ENCODE data around the gene EFHB. TPM values are rescaled to one million over a fixed set of nuclear protein-coding genes. Genes with fewer than 3 reads are reported as not detected.

EFHB gene
- total RNA-seq, 4 donors from 2014 or later: not detected

- H3K9me3 ChIP-seq: no peaks in the 10 kb centered on the region
- no peaks in the 10 kb centered on the region for H3K4me1 ChIP-seq
- H3K27ac ChIP-seq: no peak overlapping the region
- in situ Hi-C loops (cut with MboI; ENCODE audit: low sequenced_read_pairs in 4 of 4): no loop called here
- no peak for DNase-seq
- TF ChIP-seq, protein P1, sequence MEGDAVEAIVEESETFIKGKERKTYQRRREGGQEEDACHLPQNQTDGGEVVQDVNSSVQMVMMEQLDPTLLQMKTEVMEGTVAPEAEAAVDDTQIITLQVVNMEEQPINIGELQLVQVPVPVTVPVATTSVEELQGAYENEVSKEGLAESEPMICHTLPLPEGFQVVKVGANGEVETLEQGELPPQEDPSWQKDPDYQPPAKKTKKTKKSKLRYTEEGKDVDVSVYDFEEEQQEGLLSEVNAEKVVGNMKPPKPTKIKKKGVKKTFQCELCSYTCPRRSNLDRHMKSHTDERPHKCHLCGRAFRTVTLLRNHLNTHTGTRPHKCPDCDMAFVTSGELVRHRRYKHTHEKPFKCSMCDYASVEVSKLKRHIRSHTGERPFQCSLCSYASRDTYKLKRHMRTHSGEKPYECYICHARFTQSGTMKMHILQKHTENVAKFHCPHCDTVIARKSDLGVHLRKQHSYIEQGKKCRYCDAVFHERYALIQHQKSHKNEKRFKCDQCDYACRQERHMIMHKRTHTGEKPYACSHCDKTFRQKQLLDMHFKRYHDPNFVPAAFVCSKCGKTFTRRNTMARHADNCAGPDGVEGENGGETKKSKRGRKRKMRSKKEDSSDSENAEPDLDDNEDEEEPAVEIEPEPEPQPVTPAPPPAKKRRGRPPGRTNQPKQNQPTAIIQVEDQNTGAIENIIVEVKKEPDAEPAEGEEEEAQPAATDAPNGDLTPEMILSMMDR (IDR thresholded peaks at IDR 0.05 in 4 of 5, conservative IDR thresholded peaks at IDR 0.05 in 1 of 5): no peak
- no peak for TF ChIP-seq POLR2A (IDR thresholded peaks at IDR 0.05)
- no peak overlapping the region for H3K4me3 ChIP-seq
- no peaks in the 10 kb centered on the region for H3K27me3 ChIP-seq
- no peak for ATAC-seq
- intact Hi-C loops (cut with DNase I; ENCODE audit: low total_unique reads): no loop called here
- H3K36me3 ChIP-seq: no peaks in the 10 kb centered on the region
Measured at GRCh38 chr3:19920401-19921080, 13.5 kb downstream of the EFHB start.

GRCh38 chr3:19917167-19917566, 16.9 kb downstream of the EFHB start:
- in situ Hi-C loops (cut with MboI; ENCODE audit: low sequenced_read_pairs in 4 of 4): no loop called here
- H3K4me3 ChIP-seq: no peak overlapping the region
- H3K4me1 ChIP-seq: no peaks in the 10 kb centered on the region
- H3K9me3 ChIP-seq: no peaks in the 10 kb centered on the region
- no peak overlapping the region for H3K27ac ChIP-seq
- intact Hi-C loops (cut with DNase I; ENCODE audit: low total_unique reads): no loop called here
- TF ChIP-seq POLR2A (IDR thresholded peaks at IDR 0.05): no peak
- TF ChIP-seq, protein P1 (IDR thresholded peaks at IDR 0.05 in 4 of 5, conservative IDR thresholded peaks at IDR 0.05 in 1 of 5): no peak
- H3K27me3 ChIP-seq: no peaks in the 10 kb centered on the region
- ATAC-seq (no peak), DNase-seq (no peak)
- no peaks in the 10 kb centered on the region for H3K36me3 ChIP-seq

DNA sequence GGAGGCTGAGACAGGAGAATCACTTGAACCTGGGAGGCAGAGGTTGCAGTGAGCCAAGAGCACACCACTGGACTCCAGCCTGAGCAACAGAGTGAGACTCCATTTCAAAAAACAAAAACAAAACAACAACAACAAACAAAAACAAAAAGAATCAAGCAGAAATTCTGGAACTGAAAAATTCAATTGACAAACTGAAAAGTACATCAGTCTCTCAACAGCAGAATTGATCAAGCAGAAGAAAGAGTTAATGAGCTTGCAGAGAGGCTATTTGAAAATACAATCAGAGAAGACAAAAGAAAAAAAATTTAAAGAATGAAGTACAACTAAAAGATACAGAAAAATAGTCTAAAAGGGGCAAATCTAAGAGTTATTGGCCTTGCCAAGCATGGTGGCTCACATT, 22.6 kb downstream of the EFHB start:
- H3K27me3 ChIP-seq: no peaks in the 10 kb centered on the region
- no peaks in the 10 kb centered on the region for H3K4me1 ChIP-seq
- H3K36me3 ChIP-seq: no peaks in the 10 kb centered on the region
- no peak for TF ChIP-seq POLR2A (IDR thresholded peaks at IDR 0.05)
- TF ChIP-seq, protein P1 (IDR thresholded peaks at IDR 0.05 in 4 of 5, conservative IDR thresholded peaks at IDR 0.05 in 1 of 5): no peak
- H3K9me3 ChIP-seq: no peaks in the 10 kb centered on the region
- ATAC-seq (no peak), DNase-seq (no peak)
- H3K4me3 ChIP-seq: no peak overlapping the region
- in situ Hi-C loops (cut with MboI; ENCODE audit: low sequenced_read_pairs in 4 of 4): no loop called here
- intact Hi-C loops (cut with DNase I; ENCODE audit: low total_unique reads): no loop called here
- no peak overlapping the region for H3K27ac ChIP-seq

DNA sequence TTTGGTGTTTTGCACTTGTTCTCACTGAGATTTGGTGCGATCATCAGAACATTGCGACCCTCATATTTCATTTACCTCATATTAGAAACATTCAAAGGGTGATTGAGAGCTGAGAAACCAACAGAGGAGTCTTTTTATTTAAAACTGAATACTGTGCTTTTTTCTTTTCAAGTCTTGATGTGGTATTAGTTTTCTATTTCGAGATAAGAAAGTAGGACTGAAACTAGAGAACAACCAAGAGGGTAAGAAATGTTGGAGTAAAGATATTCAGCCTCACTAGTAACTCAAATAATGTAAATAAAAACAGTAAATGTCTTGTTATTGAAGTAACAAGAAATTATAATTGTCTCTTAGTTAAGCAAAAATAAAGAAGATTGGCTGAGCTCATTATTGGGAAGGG, 26.5 kb downstream of the EFHB start:
- intact Hi-C loops (cut with DNase I; ENCODE audit: low total_unique reads) (no loop called here), in situ Hi-C loops (cut with MboI; ENCODE audit: low sequenced_read_pairs in 4 of 4) (no loop called here)
- ATAC-seq (no peak), DNase-seq (no peak)
- H3K27me3 ChIP-seq: no peaks in the 10 kb centered on the region
- no peaks in the 10 kb centered on the region for H3K36me3 ChIP-seq
- no peak overlapping the region for H3K27ac ChIP-seq
- no peak overlapping the region for H3K4me3 ChIP-seq
- no peaks in the 10 kb centered on the region for H3K4me1 ChIP-seq
- TF ChIP-seq, protein P1 (IDR thresholded peaks at IDR 0.05 in 4 of 5, conservative IDR thresholded peaks at IDR 0.05 in 1 of 5): no peak
- TF ChIP-seq POLR2A (IDR thresholded peaks at IDR 0.05): no peak
- H3K9me3 ChIP-seq: no peaks in the 10 kb centered on the region

GRCh38 chr3:19903649-19904048, 30.4 kb downstream of the EFHB start:
- intact Hi-C loops (cut with DNase I; ENCODE audit: low total_unique reads): no loop called here
- Histone ChIP-seq H3K4me3 (no peak overlapping the region), H3K36me3 (no peaks in the 10 kb centered on the region), H3K27me3 (no peaks in the 10 kb centered on the region), H3K27ac (no peak overlapping the region), H3K9me3 (no peaks in the 10 kb centered on the region), H3K4me1 (no peaks in the 10 kb centered on the region)
- ATAC-seq: no peak
- TF ChIP-seq POLR2A (IDR thresholded peaks at IDR 0.05): no peak
- TF ChIP-seq, protein P1 (IDR thresholded peaks at IDR 0.05 in 4 of 5, conservative IDR thresholded peaks at IDR 0.05 in 1 of 5): no peak
- DNase-seq: no peak
- in situ Hi-C loops (cut with MboI; ENCODE audit: low sequenced_read_pairs in 4 of 4): no loop called here

All from gastrocnemius medialis (tissue), 4 donors.